Liver (tissue), 3 donors: ENCODE data around the gene SLC26A11.

Experiments
- RAD21 ChIP-seq, 2 donors: IDR thresholded peaks; 2 replicates each; pipeline ENCODE4 v1.6.1; 2016; ENCODE audit warnings: antibody characterized with exemption in 2 of 2, mild to moderate bottlenecking in 2 of 2
- TF ChIP-seq, protein P1 (sequence below): fragments of 150-350 bp; IDR thresholded peaks from 2 replicates; pipeline ENCODE4 v1.5.1; 2017; ENCODE audit warnings: improper control_type of control experiment, low read depth, low read length; ENCODE audit not compliant: missing input control
- donor health status: healthy.
- donor health status: healthy.

- TF ChIP-seq, protein P1, sequence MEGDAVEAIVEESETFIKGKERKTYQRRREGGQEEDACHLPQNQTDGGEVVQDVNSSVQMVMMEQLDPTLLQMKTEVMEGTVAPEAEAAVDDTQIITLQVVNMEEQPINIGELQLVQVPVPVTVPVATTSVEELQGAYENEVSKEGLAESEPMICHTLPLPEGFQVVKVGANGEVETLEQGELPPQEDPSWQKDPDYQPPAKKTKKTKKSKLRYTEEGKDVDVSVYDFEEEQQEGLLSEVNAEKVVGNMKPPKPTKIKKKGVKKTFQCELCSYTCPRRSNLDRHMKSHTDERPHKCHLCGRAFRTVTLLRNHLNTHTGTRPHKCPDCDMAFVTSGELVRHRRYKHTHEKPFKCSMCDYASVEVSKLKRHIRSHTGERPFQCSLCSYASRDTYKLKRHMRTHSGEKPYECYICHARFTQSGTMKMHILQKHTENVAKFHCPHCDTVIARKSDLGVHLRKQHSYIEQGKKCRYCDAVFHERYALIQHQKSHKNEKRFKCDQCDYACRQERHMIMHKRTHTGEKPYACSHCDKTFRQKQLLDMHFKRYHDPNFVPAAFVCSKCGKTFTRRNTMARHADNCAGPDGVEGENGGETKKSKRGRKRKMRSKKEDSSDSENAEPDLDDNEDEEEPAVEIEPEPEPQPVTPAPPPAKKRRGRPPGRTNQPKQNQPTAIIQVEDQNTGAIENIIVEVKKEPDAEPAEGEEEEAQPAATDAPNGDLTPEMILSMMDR, result no peak
- no peak for TF ChIP-seq RAD21 (IDR thresholded peaks at IDR 0.05)
Observed at GRCh38 chr17:80205811-80206210, 14.4 kb upstream of the SLC26A11 start.
